ENCODE measurements around the gene WDFY3.

- TF ChIP-seq, protein P1, sequence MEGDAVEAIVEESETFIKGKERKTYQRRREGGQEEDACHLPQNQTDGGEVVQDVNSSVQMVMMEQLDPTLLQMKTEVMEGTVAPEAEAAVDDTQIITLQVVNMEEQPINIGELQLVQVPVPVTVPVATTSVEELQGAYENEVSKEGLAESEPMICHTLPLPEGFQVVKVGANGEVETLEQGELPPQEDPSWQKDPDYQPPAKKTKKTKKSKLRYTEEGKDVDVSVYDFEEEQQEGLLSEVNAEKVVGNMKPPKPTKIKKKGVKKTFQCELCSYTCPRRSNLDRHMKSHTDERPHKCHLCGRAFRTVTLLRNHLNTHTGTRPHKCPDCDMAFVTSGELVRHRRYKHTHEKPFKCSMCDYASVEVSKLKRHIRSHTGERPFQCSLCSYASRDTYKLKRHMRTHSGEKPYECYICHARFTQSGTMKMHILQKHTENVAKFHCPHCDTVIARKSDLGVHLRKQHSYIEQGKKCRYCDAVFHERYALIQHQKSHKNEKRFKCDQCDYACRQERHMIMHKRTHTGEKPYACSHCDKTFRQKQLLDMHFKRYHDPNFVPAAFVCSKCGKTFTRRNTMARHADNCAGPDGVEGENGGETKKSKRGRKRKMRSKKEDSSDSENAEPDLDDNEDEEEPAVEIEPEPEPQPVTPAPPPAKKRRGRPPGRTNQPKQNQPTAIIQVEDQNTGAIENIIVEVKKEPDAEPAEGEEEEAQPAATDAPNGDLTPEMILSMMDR (optimal IDR thresholded peaks at IDR 0.05 in 1 of 3, IDR thresholded peaks at IDR 0.05 in 1 of 3, conservative IDR thresholded peaks at IDR 0.05 in 1 of 3; ENCODE audit: extremely low read depth in 1 of 3, insufficient read depth in 2 of 3, low read length in 3 of 3) = no peak
- no peak for TF ChIP-seq EZH2 (IDR thresholded peaks at IDR 0.05; ENCODE audit: low read length)
Measured at GRCh38 chr4:84685105-84685504, 281.4 kb downstream of the WDFY3 start.
